Activated CD8-positive, alpha-beta memory T cell treated with anti-CD3 and anti-CD28 coated beads for 24 hours (primary cell): ENCODE results near the gene R3HCC1L.
A peak's percentile ranks its signal among the peaks of the same experiment; 100 is the strongest.

Experiments
- DNase-seq: peaks from one replicate; pipeline ENCODE4 v3.0.0-alpha.2; 2020

The R3HCC1L gene

GRCh38 chr10:98238391-98238790, 103.9 kb downstream of the R3HCC1L start:
- no peak for DNase-seq

GRCh38 chr10:98240524-98240923, 106.1 kb downstream of the R3HCC1L start:
- DNase-seq = no peak

- DNase-seq = no peak
Observed at GRCh38 chr10:98242823-98243222, 108.4 kb downstream of the R3HCC1L start.

GRCh38 chr10:98244141-98244540, 109.7 kb downstream of the R3HCC1L start:
- no peak for DNase-seq

GRCh38 chr10:98244586-98244985, 110.1 kb downstream of the R3HCC1L start:
- DNase-seq = no peak

GRCh38 chr10:98246911-98247805, 112.7 kb downstream of the R3HCC1L start:
- no peak for DNase-seq

- DNase-seq = no peak
Observed at GRCh38 chr10:98248018-98248417, 113.6 kb downstream of the R3HCC1L start.

- DNase-seq = no peak
Observed at GRCh38 chr10:98249134-98249533, 114.7 kb downstream of the R3HCC1L start.

GRCh38 chr10:98251399-98251798, 116.9 kb downstream of the R3HCC1L start:
- peak; percentile 28 for DNase-seq

- DNase-seq = peak; percentile 30
Observed at GRCh38 chr10:98252464-98252863, 118.0 kb downstream of the R3HCC1L start.

- peak; percentile 42 for DNase-seq
Observed at GRCh38 chr10:98253499-98253898, 119.0 kb downstream of the R3HCC1L start.

- DNase-seq = no peak
Observed at GRCh38 chr10:98254234-98254974, 119.9 kb downstream of the R3HCC1L start.

- DNase-seq = no peak
Observed at GRCh38 chr10:98255146-98255877, 120.9 kb downstream of the R3HCC1L start.

- no peak for DNase-seq
Observed at GRCh38 chr10:98256692-98257091, 122.2 kb downstream of the R3HCC1L start.

GRCh38 chr10:98257198-98257597, 122.7 kb downstream of the R3HCC1L start:
- peak; percentile 45 for DNase-seq

GRCh38 chr10:98257961-98258360, 123.5 kb downstream of the R3HCC1L start:
- no peak for DNase-seq

- DNase-seq = peak; percentile 49
Observed at GRCh38 chr10:98258683-98259454, 124.4 kb downstream of the R3HCC1L start.

GRCh38 chr10:98259606-98260315, 125.3 kb downstream of the R3HCC1L start:
- peak; percentile 47 for DNase-seq

- DNase-seq = no peak
Observed at GRCh38 chr10:98260350-98260749, 125.9 kb downstream of the R3HCC1L start.

- DNase-seq = peak; percentile 52
Observed at GRCh38 chr10:98260752-98261151, 126.3 kb downstream of the R3HCC1L start.

- DNase-seq = peak; percentile 45
Observed at GRCh38 chr10:98261436-98262277, 127.2 kb downstream of the R3HCC1L start.
